ENCODE results near the gene MTX2.
"Not testable (repeated sequence)": the region's sequence is repeated elsewhere in the genome, so short reads cannot be mapped to it uniquely, and the experiment has no call there.

The MTX2 gene

GRCh38 chr2:176285321-176285720 is 16.1 kb downstream of the MTX2 start:
- no peak for DNase-seq (ENCODE audit: low read depth)

- no peak for DNase-seq (ENCODE audit: low read depth)
Observed at GRCh38 chr2:176291335-176291734, 22.1 kb downstream of the MTX2 start.

GRCh38 chr2:176291809-176292283 is 22.6 kb downstream of the MTX2 start:
- no peak for DNase-seq (ENCODE audit: low read depth)

- DNase-seq (ENCODE audit: low read depth), result no peak
Observed at GRCh38 chr2:176292608-176293007, 23.4 kb downstream of the MTX2 start.

- no peak for DNase-seq (ENCODE audit: low read depth)
Observed at GRCh38 chr2:176293334-176293733, 24.1 kb downstream of the MTX2 start.

- no peak for DNase-seq (ENCODE audit: low read depth)
Observed at GRCh38 chr2:176297067-176297466, 27.8 kb downstream of the MTX2 start.

GRCh38 chr2:176297737-176298136 is 28.5 kb downstream of the MTX2 start:
- no peak for DNase-seq (ENCODE audit: low read depth)

- DNase-seq (ENCODE audit: low read depth), result not testable (repeated sequence)
Observed at GRCh38 chr2:176306020-176306419, 36.8 kb downstream of the MTX2 start.

GRCh38 chr2:176317199-176317598 is 48.0 kb downstream of the MTX2 start:
- no peak for DNase-seq (ENCODE audit: low read depth)

DNA sequence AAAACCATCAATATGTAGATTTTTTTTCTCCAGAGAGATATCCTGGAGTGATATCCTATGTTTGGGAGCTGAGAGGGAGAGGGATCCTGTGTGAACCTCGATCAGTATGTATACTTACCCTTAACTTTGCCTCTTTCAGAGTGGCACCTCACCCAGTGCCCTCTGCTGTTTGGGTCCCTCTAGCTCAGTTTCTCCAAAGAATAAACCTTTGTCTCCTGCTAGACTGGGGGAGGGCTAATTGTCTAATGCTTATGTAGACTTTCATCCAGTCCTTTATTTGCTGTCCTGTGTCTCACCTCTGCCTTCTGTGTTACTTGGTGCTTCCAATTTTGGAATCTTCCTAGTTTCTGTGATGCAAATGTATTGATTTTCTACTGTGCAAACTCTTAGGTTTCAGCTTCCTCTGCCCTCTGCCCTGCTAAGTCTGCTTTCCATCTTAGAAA is 48.4 kb downstream of the MTX2 start:
- DNase-seq (ENCODE audit: low read depth), result no peak

DNA sequence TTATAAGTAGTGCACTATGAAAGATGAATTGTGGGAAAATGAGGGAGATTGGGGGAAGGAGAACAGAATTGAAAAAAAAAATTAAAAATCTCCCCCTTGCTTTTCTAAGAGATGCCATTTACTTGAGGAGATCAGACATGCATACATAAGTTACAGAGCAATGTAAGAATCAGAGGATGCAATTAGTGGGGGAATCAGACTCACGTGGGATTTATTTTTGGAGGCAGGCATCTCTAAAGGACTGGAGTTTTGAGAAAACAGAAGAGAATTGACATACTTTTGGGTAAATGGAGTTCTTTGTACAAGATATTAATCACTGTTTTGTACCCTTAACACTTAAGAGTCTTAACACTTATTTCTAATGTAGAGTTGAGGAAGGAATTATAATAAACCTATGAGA is 52.7 kb downstream of the MTX2 start:
- no peak for DNase-seq (ENCODE audit: low read depth)

GRCh38 chr2:176324862-176325261 is 55.6 kb downstream of the MTX2 start:
- no peak for DNase-seq (ENCODE audit: low read depth)

- DNase-seq (ENCODE audit: low read depth), result no peak
Observed at GRCh38 chr2:176325732-176326131, 56.5 kb downstream of the MTX2 start.

DNA sequence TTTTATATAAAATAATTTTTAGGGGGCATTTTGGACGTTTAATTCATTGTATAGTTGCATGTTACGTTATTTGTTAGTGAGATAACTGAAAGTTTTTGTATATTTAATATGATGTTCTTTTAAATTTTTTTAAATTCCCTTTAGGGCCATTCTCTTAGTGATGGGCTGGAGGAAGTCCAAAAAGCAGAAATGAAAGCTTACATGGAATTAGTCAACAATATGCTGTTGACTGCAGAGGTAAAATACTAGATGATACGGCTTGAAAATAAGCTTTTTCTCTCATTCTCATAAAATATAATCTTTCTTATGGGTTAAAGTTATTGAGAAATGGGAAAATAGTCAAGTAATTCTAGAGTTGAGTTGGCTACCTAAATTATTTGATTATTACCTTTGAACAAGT is 58.9 kb downstream of the MTX2 start:
- DNase-seq (ENCODE audit: low read depth), result no peak

- no peak for DNase-seq (ENCODE audit: low read depth)
Observed at GRCh38 chr2:176330612-176331011, 61.4 kb downstream of the MTX2 start.

GRCh38 chr2:176331646-176332045 is 62.4 kb downstream of the MTX2 start:
- no peak for DNase-seq (ENCODE audit: low read depth)

DNA sequence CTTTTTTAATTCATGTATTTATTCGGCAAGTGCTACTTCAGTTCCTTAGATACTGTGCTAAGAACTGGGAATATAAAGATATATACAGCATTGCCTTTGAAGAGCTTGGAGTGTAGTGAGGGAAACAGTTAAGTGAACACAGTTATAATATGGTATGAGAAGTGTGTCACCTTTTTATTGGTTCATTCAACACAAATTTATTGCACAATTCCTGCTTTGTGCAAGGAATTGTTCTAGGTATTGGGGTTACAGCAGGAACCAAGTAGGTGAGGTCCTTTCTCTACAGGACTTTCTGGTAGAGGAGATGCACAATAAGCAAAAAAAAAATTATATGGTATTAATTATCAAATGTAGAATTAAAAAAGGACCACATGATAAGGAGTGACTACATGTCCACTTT is 65.5 kb downstream of the MTX2 start:
- DNase-seq (ENCODE audit: low read depth), result no peak

DNA sequence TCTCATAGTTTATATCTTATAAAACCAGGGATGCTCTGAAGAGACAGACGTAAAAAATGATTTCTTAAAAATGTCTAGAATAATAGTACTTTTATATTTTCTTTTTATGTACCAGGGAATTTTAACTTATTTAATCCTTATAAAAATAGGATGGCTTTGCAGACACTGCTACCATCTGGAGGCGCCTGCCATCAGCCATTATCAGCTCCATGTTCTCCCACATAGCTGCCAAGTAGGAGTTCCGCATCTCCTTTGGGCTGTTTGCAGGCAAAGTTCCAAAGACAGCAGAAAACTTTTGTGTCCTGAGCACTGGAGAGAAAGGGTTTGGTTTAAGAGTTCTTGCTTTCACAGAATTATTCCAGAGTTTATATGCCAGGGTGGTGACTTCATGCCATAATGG is 69.2 kb downstream of the MTX2 start:
- no peak for DNase-seq (ENCODE audit: low read depth)

DNA sequence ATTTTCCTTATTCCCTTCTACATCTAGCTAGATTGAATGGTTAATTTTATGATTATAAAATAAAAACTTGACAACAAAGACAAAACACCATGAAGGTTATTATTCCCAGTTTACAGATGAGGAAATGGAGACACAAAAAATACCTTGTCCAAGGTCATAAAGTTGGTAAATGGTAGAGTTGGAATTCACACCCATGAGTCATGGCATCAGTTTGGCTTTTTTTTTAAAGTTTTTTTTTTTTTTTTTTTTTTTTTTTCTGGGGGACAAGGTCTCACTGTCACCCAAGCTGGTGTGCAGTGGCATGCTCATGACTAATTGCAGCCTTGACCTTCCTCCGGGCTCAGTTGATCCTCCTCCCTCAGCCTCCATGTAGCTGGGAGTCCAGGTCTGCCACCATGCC is 70.0 kb downstream of the MTX2 start:
- no peak for DNase-seq (ENCODE audit: low read depth)

- no peak for DNase-seq (ENCODE audit: low read depth)
Observed at GRCh38 chr2:176356251-176356650, 87.0 kb downstream of the MTX2 start.

DNA sequence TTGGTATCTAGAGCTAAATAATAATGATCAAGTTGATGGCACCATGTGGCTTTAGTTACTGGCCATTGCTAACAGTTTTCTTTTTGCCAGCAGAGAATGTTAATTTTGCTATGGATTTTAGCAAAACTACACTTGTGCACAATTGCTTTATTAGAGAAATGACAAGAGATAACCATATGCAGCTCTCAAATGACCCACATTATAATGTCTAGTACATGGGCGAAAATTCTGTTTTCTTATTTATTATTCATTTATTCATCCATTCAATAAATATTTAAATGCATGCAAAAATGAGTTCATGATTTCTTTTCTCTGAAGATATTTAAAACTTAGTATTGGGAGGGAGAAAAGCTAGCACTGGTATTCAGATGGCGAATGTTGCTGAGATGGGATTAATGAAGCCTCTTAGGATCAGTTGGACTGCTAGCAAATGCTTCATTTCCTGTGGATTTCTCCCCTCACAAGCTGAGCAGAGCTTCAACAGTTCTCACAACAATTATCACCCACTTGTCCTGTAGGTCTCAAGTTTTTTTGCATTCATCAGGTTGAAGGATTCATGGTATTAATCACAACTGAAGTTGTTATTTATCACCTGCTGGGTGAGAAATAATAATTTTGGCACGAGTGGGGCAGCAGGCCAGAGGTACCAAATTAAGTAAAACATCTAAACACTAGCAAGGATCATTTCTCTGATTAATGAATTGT is 95.2 kb downstream of the MTX2 start:
- no peak for DNase-seq (ENCODE audit: low read depth)

- DNase-seq (ENCODE audit: low read depth), result no peak
Observed at GRCh38 chr2:176368349-176368748, 99.1 kb downstream of the MTX2 start.

- no peak for DNase-seq (ENCODE audit: low read depth)
Observed at GRCh38 chr2:176370467-176371171, 101.4 kb downstream of the MTX2 start.

DNA sequence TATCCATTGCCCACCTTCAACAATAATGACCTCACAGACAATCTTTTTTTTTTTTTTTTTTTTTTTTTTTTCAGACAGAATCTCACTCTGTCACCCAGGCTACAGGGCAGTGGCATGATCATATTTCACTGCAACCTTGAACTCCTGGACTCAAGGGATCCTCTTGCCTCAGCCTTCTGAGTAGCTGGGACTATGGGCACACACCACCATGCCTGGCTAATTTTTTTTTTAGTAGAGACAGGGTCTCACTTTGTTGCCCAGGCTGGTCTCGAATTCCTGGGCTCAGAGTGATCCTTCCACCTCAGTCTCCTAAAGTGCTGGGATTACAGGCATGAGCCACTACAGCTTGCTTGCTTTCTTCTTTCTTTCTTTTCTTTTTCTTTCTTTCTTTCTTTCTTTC is 103.9 kb downstream of the MTX2 start:
- not testable (repeated sequence) for DNase-seq (ENCODE audit: low read depth)

Measured in fibroblast of the conjunctiva (primary cell).